COR-L47 (cell line): ENCODE results near the gene TRIP12.
"Not testable (repeated sequence)": the region's sequence is repeated elsewhere in the genome, so short reads cannot be mapped to it uniquely, and the experiment has no call there.

Experiments
- DNase-seq: peaks from one replicate; lab custom pipeline; 2025; lab: John Stamatoyannopoulos, UW

Gene TRIP12

DNA sequence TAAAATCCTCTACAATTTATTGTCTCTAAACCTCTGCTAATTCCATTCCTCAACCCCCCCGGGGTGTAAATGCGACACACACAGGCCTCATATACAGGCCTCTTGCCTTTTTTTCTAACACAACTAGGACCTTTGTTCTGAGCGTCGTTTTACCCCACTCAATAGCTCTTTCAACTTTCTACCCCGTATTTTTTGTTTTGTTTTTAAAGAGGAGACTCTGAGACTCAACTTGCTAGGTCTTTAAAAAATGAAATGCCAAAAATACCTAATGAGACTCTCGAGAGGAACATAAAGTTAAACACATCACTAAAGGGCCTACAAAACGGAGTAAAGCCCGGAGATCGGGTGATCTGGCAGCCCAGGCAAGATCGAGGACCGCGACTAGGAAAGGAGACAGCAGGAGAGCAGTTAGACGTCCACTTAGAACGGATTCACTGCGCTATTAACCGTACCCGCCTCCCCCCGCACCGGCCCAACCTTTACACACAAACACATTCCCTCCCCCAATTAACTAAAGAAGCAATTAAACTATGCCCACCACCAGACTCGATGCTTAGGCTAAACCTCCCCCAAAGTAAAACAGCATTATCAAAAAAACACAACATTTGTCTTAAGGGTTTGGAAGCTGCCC lies 1.7 kb downstream of the TRIP12 start:
- no peak for DNase-seq

DNA sequence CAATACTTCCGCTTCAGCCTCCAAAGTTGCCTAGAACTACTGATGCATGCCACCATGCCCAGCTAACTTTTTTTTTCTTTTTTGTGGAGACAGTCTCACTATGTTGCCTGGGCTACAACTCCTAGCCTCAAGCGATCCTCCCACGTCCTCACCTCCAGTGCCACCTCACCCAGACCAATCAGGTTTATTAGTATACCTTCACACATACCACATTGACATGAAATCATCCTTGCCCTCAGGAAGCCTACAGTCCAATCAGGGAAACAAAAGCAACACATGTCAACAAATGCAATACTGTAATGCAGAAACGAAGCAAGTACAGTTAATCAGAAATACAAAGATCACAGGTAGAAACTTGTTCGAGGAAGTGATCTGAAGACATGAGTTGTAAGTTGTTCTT lies 4.0 kb downstream of the TRIP12 start:
- DNase-seq, result no peak

DNA sequence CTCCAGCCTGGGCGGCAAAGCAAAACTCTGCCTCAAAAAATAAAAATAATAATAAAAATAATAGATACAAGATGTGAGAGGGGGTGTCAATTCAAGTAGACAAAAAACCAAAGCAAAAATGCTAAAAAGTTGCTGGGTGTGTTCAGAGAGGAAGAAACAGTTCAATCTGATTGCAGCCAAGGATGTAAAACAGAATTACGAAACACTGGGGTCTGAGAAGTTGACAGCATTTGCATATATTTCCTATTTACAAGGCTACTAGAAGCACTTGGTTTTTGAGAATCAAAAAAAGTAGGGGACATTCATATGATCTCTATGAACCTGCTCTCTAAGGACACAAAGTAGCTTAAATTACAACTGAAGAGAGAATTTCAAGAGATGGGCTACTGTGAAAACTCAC lies 7.6 kb downstream of the TRIP12 start:
- DNase-seq, result no peak

DNA sequence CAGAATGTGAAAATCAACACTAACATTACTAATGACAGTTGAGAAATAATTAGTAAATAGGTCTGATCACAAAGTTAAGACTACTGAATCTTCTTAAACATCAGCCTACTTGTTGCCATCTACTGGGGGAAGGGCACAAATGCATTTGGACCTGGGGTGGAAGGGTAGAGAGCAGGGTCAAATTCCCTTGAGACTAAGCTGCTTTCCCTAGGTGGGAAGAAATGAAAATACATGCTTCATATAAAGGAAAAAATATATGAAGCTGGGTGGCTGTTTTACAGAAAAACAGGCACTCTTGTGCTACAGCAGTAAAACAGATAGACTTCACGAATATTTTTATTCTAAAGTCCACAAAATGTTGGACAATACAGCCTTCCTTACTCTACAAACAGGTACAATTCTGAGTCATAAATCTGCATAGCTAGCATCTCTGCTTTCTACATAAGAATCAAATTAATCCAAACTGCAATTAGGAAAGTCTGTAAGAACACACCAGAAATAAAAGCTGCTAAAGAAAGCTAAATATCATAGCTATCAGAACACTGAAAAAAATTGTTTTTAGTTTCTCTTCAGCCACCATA lies 10.9 kb downstream of the TRIP12 start:
- DNase-seq, result no peak

DNA sequence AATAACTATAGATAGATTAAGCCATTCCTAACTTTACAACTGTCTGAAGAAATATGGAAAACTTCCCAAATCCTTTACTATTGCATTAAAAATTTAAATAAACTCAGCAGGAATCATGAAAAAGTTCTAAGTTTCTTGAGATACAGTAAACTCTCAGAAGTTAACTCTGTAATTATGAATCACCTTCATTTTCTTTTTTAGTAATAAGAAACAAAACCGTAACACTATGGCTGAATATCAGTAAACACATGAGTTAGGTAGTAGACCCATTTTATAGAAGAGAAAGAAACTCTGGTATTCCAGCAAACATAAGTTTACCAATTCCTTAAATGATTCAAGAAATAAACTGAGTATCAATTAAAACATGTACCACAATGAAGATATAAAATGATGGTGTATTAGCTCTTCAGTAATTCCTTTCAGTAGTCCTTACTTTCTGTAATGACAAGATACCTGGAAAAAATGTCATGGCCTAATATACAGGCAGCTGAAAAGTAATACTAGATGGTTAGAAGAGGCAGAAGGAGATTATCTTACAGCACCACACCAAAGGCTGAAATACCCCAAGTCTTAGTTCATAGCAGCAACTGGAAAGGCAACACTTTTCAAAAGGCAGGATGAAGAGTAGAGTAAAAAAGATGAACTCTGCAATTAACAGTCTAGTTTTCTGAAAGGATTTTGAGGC lies 11.5 kb downstream of the TRIP12 start:
- no peak for DNase-seq

DNA sequence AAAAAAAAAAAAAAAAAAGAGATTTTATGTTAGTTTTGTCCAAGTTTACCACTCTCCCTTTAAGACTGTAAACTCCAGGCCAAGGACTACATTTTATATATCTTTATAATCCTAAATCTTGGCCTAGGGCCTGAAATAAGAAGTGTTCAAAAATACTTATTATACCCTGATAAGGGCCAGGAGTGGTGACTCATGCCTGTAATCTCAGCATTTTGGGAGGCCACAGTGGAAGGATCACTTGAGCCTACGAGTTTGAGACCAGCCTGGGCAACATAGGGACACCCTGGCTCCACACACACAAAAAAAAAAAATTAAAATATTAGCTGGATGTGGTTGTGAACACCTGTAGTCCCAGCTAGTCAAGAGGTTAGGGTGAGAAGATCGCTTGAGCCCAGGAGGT lies 12.7 kb downstream of the TRIP12 start:
- DNase-seq, result no peak

DNA sequence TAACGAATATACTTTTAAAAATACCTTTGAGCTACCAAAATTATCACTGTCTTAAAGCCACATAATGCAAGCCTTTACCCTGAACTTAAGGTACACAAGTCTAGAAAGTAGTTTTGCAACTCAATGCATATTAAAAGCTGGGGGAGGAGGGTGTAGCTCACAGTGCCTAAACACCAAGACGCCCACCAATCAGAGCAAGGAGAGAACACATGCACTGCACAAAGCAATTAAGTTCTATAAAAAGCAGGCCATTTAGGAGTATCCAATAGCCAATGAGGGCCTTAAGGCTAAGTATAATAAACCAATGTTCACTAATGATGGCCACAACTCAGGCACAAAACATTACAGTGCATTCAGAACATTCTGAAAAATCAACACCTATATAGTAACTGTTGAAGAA lies 16.2 kb downstream of the TRIP12 start:
- no peak for DNase-seq

DNA sequence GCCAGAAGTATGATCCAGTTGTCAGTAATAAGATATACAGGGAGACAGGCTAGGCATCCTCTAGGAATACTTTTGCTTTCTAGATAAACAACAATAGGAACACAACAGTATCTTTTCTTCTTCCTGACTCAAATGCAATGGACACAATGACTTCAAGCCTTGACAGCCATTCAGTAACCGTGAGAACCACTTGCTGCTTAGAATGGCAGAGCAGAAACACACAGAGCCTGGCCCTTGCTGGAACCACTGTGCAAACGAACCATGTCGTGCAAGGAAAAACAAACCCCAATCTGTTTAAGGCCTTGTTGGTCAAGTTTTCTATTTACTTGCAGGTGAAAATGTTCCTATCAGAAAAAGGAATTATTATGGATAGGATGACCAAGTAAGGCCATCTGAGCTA lies 18.8 kb downstream of the TRIP12 start:
- DNase-seq, result no peak

DNA sequence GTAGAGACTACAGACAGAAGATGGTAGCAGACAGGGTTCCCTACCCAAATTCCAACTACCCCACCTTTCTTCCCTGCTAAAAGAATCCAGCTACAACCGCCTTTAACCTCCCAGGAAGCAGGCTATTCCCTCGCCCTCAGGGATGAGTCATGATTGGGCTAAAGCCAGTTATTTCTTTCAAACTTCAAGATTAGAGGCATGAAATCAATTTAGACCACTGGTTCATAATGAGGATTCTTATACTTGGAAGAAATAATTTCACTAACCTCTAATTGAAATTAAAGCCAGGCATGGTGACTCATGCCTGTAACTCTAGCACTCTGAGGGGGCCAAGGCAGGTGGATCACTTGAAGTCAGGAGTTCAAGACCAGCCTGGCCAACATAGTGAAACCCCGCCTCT lies 20.0 kb downstream of the TRIP12 start:
- DNase-seq, result no peak

DNA sequence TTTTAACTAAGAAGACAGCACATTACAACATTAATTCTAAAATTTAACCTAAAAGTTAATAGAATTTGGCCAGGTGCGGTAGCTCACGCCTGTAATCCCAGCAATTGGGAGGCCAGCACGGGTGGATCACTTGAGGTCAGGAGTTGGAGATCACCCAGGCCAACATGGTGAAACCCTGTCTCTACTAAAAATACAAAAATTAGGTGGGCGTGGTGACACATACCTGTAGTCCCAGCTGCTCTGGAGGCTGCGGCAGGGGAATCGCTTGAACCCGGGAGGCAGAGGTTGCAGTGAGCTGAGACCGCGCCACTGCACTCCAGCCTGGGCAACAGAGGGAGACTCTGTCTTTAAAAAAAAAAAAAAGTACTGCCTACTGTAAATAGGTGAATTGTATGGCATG lies 21.3 kb downstream of the TRIP12 start:
- DNase-seq, result not testable (repeated sequence)

DNA sequence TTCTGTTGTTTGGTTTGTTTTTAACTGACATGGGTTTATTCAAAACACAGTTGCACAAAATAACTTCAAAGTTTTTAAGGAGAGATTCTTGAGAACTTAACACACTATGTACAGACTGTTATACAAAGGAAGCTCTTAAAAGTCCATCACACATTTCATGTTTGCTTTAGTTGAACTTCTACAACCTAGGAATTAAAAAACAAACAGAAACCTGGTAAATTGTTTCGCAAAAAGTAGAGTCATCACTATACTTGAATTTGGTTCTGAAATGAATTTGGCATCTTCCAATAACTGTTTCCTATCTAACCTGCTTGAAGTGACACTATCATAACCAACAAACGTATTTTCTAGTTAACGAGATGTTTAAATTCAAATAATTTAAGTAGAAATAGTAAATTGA lies 21.8 kb downstream of the TRIP12 start:
- no peak for DNase-seq

DNA sequence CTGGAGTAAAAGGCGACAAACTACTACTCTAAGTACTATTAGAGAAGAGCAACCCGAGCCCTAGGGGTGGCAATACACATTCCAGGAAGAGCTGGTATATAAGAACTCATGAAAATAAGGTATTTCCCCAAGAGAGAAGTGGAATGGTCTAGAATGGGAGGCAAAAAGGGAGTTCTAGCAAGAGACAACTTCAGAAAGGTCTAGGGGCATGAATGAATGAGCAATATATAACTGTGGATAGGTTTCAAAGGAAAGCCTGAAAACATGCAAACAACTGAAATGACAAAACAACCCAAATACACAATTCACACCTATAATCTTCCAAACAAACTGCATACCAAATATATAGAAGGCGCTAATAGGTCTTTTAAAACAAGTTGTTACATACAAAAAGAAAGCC lies 22.2 kb downstream of the TRIP12 start:
- no peak for DNase-seq

DNA sequence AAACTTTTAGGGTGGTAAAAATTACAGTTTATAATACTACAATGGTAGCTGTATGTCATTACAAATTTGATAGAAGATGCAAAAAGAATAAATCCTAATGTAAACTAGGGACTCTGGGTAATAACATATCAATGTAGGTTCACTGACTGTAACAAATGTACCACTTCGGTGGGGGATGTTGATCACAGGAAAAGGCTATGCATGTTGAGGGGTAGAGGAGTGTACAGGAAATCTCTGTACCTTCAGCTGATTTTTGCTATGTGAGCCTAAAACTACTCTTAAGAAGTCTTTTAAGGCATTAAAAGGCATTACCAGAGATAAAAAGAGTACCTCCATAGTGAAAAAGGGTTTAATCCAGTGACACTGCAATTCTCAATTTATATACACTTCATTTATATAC lies 25.0 kb downstream of the TRIP12 start:
- DNase-seq, result no peak

DNA sequence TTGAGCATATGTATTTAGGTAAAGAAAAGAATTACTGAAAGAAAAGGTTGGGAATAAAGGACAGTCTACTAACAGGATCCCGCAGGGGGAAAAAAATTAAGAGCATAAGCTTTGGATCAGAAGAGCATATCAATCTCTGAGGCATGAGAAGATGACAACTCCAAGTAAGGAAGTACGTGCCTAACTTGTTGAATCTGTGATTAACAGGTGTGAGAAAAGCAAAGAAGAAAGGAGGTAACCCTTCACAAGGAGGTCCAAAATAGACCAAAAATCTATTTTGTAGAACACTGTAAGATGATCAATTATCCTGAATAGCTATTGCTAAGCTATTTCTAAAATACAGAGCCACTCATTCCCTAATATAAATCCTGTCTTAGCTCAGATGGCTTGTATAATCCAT lies 32.8 kb downstream of the TRIP12 start:
- DNase-seq, result no peak

DNA sequence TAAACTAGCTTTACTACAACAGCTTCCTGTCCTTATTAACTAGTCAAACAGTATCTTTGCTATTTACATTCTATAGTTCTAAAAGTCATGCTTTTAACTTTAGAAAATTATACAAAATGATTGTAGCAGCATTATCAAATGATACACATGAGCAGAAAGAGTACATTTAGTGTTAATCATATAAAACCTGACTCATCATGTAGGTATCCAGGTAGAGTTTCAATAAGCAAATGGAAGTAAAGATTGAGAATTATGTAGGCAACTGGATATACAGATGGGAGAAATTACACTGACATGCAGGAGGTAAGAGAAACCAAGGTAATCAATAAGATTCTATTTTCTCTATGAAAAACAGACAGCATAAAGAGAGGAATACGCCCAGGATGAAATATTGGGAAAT lies 33.8 kb downstream of the TRIP12 start:
- no peak for DNase-seq

DNA sequence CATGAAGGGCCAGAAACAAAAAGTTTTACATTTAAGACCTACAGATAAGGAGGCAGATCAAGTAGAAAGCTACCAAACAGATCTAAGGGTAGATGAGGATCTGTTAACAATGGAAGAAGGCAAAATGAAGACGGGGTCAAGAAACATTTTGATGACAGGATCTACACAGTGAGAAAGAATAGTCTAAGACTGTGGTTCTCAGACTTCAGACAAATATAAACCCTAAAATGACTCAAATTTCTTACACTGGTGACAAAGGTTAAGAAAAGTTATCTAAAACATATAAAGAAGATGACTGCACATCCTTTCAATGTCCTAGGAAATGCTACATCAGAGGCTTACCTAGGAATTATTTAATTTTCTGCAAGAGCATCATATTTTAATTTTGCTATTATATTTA lies 34.4 kb downstream of the TRIP12 start:
- DNase-seq, result no peak

DNA sequence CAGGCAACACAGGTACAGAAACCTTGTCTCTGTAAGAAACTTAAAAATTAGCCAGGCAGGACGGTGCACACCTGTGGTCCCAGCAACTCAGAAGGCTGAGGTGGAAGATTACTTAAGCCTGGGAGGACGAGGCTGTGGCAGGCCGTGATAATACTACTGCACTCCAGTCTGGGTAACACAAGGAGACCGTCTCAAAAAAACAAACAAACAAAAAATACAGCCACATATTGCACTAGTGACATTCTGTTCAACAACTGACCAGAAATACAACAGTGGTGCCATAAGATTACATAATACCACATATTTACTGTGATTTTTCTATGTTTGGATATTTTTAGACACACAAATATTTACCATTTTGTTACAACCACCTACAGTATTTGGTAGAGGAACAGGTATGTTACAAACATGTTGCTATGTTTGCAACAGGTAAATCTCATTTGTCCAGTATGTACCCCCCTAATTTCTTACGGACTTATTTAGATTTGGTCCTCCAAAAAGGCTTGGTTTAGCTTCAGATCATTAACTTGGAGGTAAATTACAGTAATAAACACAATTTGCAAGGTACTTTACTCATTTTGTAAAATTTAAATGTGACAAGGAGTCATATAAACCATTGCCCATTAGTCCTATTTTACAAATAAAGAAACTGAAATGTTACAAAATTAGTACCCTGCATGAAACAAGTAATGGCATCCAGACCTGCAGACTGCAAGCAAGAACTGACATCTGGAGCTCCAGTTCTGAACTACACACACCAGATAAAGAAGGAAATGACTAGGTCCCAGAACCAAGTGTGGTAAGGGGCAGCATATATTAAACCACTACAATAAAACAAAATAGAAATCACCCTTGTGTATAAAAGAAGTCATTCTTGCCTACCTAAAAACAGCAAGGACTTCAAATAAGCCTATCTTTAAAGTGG lies 36.8 kb downstream of the TRIP12 start:
- no peak for DNase-seq

DNA sequence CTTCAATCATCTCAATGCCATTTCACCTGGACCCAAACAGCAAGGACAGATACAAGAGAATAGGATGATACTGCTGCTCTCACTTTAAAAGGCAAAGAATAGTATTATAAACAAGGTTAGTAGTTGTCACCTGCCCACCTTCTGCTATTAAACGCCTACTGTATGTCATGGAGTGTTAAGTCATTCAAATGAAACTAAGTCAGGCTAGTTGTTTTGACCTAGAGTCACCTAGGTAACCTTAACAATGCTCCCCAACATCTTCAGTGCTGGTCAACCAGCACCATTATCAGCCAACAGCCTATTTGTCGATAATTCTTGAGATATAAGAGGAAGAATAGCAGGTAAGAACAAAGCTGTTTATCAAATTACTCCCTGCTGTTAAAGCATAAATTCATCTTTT lies 39.2 kb downstream of the TRIP12 start:
- DNase-seq, result no peak

DNA sequence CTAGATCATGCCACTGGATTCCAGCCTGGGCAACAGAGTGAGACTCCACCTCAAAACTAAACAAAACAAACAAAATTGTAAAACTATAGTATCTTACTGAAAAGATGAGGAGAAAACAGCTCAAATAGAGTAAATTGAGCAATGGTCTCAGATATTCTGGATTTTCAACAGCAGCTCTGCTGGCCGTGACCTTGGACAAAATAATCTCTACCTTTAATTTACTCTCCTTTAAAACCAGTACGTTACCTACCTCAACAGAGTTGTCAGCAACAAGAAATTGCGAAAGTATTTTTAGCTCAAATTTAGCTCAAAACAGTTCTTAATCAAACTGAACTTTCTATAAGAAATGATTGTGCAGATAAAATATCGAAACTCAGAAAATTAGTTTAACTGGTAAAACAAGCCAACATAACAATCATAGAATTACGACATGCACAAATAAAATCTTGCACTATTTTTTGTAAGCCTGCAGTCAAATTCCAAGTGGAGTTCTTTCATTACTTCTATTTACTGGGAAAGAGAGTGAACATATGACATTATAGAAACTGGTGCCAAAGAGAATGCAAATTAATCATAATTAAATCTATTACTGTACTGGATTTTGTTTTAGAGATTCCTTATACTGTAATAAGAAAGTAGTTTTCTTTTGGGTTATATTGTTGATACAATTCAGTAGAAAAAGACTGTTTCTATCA lies 40.8 kb downstream of the TRIP12 start:
- DNase-seq, result no peak

DNA sequence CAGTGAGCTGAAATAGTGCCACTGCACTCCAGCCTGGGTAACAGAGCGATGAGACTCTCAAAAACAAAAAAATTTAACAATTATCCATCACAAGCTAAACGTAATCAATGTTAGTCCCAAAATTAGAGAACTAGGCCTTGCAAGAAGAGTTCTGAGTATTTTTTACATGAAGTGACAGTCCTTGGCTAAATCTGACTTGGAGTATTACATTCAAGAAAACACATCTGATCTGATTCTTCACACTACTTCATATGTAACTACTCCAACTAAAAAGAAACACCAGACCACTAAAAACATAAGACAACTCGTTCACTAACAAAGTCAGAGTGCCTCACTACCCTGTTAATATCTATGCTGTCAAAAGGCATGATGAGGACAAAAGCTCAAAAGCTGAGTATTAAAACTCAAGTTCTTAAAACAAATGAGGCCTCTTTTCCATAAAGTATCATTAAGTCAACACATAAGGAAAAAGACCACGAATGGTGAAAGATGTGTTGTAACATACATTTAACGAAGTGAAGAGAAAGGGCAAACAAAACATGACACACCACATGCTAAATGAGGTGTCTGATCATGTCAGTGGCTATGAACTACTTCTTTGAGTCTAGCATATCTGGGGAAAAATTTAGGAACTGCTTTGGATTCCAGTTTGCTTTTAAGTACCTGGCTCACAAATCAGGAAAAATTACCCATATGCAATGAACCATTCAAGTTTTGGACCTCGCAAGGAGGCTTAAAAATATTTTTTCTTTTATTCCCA lies 42.4 kb downstream of the TRIP12 start:
- DNase-seq, result no peak

DNA sequence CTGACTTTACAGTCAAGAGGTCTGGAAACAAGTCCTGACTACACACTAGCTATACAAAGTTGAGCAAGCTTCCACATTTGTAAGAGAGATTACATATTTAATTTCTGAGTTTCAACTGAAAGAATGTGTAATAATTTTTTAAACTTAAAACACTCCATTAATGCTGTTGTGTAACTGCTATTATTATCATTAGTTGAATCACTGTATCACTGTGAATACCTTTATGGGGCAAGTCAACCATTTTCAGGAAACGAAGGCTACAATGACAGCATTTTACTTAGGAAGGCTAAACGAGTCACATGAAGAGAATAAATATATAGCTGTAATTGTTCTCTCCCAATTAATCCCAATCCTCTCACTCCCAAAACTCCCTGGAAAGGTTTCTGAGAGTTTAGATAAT lies 46.3 kb downstream of the TRIP12 start:
- DNase-seq, result no peak
